Measurements from ENCODE around the gene AGPAT4. TPM values are rescaled to one million over a fixed set of nuclear protein-coding genes. Genes with fewer than 3 reads are reported as not detected.
"Not testable (repeated sequence)": the region's sequence is repeated elsewhere in the genome, so short reads cannot be mapped to it uniquely, and the experiment has no call there.

The AGPAT4 gene
- total RNA-seq, 1 donor from 2014 or later, result 44.4 TPM

DNA sequence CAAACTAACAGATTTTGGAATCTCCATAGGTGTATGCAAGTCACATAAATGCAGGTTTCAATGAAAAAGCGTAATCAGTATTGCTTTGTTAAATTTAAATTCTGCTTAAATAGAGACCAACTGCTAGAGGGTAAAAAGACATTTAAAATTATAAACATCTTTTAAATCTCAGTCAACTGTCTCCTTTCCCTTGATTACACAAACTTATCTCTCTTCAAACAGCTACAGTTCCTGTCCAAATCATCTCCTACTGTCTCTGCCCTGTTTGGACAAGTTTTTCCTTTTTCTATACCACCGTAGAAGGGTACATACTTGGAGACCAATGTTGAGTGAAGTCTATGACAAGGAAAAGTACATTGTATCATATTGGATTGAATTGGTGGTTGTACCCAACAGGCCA is 43.5 kb downstream of the AGPAT4 start:
- DNase-seq (ENCODE audit: low spot score in 2 of 2), result no peak
- FAIRE-seq, result no peak

DNA sequence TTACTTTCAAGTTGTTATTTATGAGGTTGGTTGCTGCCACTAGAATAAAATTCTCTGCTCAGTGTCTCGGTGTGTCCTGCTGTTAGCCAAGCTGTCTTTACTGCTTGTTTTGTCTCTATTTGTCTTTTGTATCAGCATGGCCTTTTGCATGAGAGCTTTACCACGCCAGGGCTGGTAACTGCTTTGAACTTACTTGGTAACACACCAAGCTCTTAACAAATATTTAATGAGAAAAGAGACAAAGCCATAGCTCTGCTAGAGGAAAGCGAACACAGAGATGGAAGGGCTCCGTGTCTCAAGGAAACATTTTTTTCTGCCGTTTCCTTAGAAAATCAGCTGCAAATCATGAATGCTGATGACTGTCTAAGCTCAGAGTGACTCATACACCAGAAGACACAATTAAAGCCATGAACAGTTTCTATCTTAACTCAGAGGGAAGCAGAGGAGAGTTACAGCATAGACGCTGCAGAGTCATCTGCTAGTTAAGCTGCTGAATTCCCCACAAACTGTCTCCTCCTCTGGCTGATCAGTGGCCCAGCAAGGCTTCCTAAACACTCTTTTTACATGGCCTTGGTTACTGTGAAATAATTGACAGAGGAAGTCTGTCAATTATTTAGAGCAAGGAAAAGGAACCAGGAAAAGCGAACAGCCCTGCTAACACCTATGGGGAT is 44.8 kb downstream of the AGPAT4 start:
- DNase-seq (ENCODE audit: low spot score in 2 of 2), result no peak

GRCh38 chr6:161228096-161228495 is 45.8 kb downstream of the AGPAT4 start:
- DNase-seq (ENCODE audit: low spot score in 2 of 2) (no peak), FAIRE-seq (no peak)

More for the DNA sequence above, 44.8 kb downstream of the AGPAT4 start:
- no peak for FAIRE-seq

DNA sequence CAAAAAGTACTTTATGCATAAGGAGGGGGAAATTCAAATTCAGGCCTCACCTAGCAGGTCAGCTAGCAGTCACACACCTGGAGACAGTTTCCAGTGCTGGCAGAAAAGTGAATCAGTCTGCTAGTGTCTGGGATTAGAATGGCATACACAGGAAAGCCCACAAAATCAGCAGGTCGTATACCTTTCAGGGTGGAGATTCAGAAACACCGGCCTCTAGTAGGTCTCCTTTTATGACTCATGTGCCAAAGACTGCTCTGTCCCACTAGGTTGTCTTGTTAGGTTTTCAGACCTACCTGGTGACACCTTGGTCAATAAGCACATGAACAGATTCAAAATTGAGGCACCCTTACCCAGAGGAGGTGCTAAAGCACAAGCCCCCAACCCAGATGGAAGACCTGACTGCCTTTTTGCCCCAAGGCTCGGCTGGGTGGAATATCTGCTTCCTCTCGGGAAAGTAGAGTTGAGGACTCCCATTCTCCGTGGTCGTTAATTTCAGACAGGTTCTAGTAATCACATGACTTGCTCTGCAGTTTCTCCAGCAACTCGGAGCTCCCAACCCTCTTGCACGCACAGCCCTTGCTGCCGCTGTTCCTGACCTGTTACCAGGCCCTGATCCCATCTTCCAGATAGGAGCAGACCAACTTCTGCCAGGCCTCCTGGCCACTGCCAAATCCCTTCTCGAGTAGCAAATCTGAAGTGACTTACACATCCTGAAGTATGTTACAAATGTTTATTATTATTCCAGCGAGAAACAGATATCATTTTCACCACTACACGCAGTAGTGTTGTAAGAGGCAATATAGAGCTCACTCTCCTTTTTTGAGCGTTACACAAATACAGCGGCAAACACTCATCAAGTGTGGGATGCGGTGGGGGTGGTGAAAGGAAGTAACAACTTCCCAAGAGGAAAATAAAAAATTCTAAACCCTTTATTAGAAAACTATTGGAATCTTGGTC is 46.6 kb downstream of the AGPAT4 start:
- FAIRE-seq (no peak), DNase-seq (ENCODE audit: low spot score in 2 of 2) (no peak)

DNA sequence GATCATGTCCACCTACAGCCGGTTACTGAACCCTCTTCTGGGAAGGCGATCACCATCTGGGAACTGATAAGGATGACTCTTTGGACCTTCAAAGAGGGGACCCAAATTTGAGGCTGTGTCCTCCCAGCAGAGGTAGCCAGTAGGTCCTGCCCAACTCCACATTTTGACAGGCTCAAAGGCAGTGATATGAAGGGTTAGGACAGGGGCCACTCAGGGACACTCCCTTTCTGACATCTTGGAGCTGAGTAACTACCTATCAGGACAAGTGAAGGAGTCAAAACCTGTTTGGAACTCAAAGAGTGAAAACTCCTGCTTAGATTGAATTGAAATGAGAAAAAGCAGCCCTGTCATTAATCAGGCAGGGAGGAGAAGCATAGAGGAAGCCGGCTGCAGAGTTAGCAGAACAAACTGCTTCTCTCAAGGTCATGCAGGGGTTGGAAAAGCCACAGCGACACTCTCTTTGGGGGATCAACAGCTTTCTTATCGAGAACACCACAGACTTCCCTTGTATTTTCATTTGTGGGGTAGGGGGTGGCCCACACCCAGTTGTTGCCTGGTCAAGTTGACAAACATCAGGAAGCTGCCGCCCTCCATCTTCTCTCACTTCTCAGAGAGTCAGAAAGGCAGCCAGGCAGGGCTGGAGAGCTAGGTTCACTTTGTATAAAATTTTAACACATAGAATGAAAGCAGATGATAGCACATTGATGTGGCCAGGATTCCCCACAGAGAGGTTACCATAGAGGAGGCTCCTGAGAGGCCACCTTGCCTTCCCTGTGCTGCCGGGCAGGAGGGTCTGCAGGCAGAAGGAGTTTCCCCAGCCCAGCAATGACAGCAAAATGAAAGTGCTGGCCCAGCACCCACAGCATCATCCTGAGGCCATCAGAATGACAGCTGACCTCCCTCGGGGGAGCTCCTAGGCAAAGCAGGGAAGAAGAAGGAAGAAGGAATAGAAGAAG is 47.6 kb downstream of the AGPAT4 start:
- FAIRE-seq, result no peak
- no peak for DNase-seq (ENCODE audit: low spot score in 2 of 2)

- no peak for DNase-seq (ENCODE audit: low spot score in 2 of 2)
- FAIRE-seq, result no peak
These were observed 48.2 kb downstream of the AGPAT4 start for GRCh38 chr6:161225681-161226008.

GRCh38 chr6:161224951-161225680 is 48.7 kb downstream of the AGPAT4 start:
- FAIRE-seq, result not testable (repeated sequence)

DNA sequence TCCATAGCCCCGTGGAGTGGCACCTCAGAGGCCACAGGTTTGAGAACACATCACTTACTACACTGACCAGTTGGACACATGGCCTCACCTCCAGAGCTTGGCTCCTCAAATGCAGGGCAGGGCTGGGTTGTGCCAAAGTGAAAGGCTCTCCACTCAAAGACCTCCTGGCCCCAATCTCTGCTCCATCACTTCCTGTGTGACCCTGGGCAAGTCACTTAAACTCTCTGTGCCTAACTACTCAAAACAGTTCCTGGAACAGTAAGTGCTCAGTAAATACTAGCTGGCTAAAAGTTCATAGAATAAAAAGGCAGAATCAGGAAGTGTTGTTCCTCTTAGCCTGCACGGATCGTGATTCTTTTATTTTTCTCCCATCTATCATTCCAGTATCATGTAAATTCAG is 50.2 kb downstream of the AGPAT4 start:
- FAIRE-seq, result no peak
- no peak for DNase-seq (ENCODE audit: low spot score in 2 of 2)

More at GRCh38 chr6:161224951-161225680, 48.7 kb downstream of the AGPAT4 start:
- not testable (repeated sequence) for DNase-seq (ENCODE audit: low spot score in 2 of 2)

- FAIRE-seq (no peak), DNase-seq (ENCODE audit: low spot score in 2 of 2) (no peak)
These were observed 51.1 kb downstream of the AGPAT4 start for GRCh38 chr6:161222706-161223234.

DNA sequence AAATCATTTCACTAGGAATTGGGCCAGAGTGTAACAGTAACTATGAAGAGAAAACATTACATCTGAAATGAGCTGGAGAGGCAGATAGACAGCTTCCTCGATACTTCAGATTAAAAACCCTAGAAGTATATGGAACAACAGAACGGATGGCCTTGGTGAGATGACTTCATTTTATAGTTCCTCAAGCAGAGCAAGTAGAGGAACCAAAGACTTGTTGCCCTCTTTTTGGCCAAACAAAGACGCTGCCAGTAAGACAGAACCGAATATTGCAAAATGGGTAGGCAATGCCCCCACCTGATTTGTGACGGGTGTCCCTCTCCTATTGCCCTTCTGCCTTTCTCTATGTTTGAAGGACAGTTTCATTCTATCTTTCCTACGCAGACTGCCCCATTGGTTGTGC is 53.5 kb downstream of the AGPAT4 start:
- no peak for DNase-seq (ENCODE audit: low spot score in 2 of 2)

GRCh38 chr6:161219680-161220079 is 54.2 kb downstream of the AGPAT4 start:
- FAIRE-seq, result no peak
- no peak for DNase-seq (ENCODE audit: low spot score in 2 of 2)

More for the DNA sequence above, 53.5 kb downstream of the AGPAT4 start:
- no peak for FAIRE-seq

DNA sequence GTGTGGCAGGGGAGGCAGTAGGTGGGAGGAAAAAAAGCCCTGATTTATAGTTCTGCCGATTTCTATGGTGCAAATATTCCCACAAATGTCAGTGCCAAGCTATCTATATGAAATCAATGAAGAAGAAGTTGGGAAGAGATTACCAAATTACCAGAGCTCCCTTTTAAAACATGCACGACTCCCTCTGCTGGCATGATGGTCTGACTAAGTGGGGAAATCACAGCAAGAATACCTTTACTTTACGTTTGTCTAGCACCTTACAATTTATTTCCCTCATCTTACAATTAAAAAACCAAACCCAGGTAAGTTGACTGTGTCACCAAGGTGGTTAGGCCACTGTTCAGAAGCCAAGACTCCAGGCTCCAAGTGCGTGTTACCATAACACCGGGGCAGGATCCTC is 55.6 kb downstream of the AGPAT4 start:
- FAIRE-seq, result no peak
- DNase-seq (ENCODE audit: low spot score in 2 of 2), result no peak

DNA sequence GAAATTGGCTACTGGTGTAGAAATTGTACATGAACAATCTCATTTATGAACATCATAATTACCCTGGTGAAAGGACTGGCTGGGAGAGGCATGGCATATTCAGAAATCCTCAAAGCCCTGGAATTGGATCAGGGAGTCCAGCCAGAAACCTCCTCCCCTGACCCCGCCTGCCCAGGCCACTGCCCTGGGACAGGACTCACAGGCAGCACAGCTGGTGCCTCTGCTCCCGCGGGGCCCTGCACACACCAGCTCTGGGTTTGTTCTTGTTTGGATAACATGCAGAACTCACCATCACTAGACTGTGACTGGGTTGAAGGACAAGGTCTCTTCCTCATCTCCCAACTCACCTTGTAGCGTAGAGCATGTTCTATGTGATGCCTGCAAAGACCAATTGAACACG is 56.2 kb downstream of the AGPAT4 start:
- FAIRE-seq (no peak), DNase-seq (ENCODE audit: low spot score in 2 of 2) (no peak)

DNA sequence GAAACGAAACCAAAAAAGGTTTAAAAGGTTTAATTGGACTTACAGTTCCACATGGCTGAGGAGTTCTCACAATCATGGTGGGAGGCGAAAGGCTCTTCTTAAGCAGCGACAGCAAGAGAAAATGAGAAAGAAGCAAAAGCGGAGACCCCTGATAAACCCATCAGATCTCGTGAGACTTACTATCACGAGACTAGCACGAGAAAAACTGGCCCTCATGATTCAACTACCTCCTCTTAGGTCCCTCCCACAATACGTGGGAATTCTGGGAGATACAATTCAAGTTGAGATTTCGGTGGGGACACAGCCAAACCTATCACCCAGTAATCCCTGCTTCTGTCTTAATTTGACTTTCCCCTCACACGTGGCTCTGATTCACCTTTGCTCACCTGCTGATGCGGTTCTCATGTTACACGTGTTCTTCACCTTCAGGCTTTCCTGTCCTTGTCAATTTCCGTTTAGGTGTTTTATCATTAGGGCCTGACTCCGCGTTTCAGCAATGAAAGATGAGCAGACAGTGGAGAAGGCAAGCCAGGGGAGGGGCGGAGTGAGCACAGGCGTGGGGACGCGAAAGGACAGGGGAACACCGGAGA is 57.1 kb downstream of the AGPAT4 start:
- no peak for DNase-seq (ENCODE audit: low spot score in 2 of 2)
- no peak for FAIRE-seq

GRCh38 chr6:161215876-161216615 is 57.8 kb downstream of the AGPAT4 start:
- FAIRE-seq (no peak), DNase-seq (ENCODE audit: low spot score in 2 of 2) (no peak)

DNA sequence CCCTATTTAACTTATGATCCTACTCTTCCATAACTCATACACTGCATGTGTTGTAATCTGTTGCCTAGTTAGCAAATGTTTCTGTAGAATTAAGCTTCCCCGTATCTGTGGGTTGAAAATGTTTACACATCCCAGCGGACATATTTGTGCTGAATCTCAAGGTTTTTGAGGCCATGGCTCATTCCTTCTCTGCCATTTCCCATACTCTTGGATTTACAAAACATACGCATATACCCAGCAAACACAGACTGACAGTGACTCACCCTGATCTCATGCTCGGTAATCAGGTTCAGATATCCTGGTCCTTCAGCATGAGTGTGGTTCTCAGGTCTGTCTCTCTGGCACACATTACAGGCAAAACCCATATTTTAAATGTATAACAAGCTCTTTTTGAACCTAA is 58.7 kb downstream of the AGPAT4 start:
- no peak for FAIRE-seq

GRCh38 chr6:161214722-161215121 is 59.1 kb downstream of the AGPAT4 start:
- no peak for FAIRE-seq

More for the DNA sequence above, 58.7 kb downstream of the AGPAT4 start:
- DNase-seq (ENCODE audit: low spot score in 2 of 2), result no peak

GRCh38 chr6:161212902-161213301 is 61.0 kb downstream of the AGPAT4 start:
- DNase-seq (ENCODE audit: low spot score in 2 of 2) (no peak), FAIRE-seq (no peak)

More at GRCh38 chr6:161214722-161215121, 59.1 kb downstream of the AGPAT4 start:
- DNase-seq (ENCODE audit: low spot score in 2 of 2), result no peak
